ENCODE measurements around the gene SF3B1.
"Not testable (repeated sequence)": the region's sequence is repeated elsewhere in the genome, so short reads cannot be mapped to it uniquely, and the experiment has no call there.

Gene SF3B1

GRCh38 chr2:197435598-197436420 is 981 bp upstream of the SF3B1 start:
- no peak for FAIRE-seq

- no peak for FAIRE-seq
Observed at GRCh38 chr2:197433780-197434438, 919 bp downstream of the SF3B1 start.

- not testable (repeated sequence) for FAIRE-seq
Observed at GRCh38 chr2:197432527-197432926, 2.3 kb downstream of the SF3B1 start.

GRCh38 chr2:197431858-197432257 is 3.0 kb downstream of the SF3B1 start:
- FAIRE-seq = no peak

- no peak for FAIRE-seq
Observed at GRCh38 chr2:197427986-197428385, 6.8 kb downstream of the SF3B1 start.

GRCh38 chr2:197426723-197427603 is 7.9 kb downstream of the SF3B1 start:
- FAIRE-seq = no peak

- FAIRE-seq = no peak
Observed at GRCh38 chr2:197425550-197425949, 9.3 kb downstream of the SF3B1 start.

- no peak for FAIRE-seq
Observed at GRCh38 chr2:197423307-197423706, 11.5 kb downstream of the SF3B1 start.

GRCh38 chr2:197419438-197419837 is 15.4 kb downstream of the SF3B1 start:
- no peak for FAIRE-seq

- FAIRE-seq = no peak
Observed at GRCh38 chr2:197416268-197416667, 18.6 kb downstream of the SF3B1 start.

- no peak for FAIRE-seq
Observed at GRCh38 chr2:197414515-197414914, 20.3 kb downstream of the SF3B1 start.

- no peak for FAIRE-seq
Observed at GRCh38 chr2:197414039-197414438, 20.8 kb downstream of the SF3B1 start.

GRCh38 chr2:197405582-197405981 is 29.2 kb downstream of the SF3B1 start:
- FAIRE-seq = peak; percentile 6

GRCh38 chr2:197399887-197400540 is 34.8 kb downstream of the SF3B1 start:
- no peak for FAIRE-seq

- FAIRE-seq = no peak
Observed at GRCh38 chr2:197398913-197399312, 35.9 kb downstream of the SF3B1 start.

GRCh38 chr2:197391220-197391717 is 43.6 kb downstream of the SF3B1 start:
- FAIRE-seq = no peak

GRCh38 chr2:197388866-197389587 is 45.8 kb downstream of the SF3B1 start:
- FAIRE-seq = no peak

GRCh38 chr2:197387179-197387578 is 47.6 kb downstream of the SF3B1 start:
- no peak for FAIRE-seq

- FAIRE-seq = no peak
Observed at GRCh38 chr2:197386242-197386641, 48.6 kb downstream of the SF3B1 start.

GRCh38 chr2:197383825-197384224 is 51.0 kb downstream of the SF3B1 start:
- FAIRE-seq = no peak

- no peak for FAIRE-seq
Observed at GRCh38 chr2:197381641-197382040, 53.2 kb downstream of the SF3B1 start.

- not testable (repeated sequence) for FAIRE-seq
Observed at GRCh38 chr2:197379918-197380309, 54.9 kb downstream of the SF3B1 start.
